ENCODE data around the gene SERPINB1.

Gene SERPINB1

DNA sequence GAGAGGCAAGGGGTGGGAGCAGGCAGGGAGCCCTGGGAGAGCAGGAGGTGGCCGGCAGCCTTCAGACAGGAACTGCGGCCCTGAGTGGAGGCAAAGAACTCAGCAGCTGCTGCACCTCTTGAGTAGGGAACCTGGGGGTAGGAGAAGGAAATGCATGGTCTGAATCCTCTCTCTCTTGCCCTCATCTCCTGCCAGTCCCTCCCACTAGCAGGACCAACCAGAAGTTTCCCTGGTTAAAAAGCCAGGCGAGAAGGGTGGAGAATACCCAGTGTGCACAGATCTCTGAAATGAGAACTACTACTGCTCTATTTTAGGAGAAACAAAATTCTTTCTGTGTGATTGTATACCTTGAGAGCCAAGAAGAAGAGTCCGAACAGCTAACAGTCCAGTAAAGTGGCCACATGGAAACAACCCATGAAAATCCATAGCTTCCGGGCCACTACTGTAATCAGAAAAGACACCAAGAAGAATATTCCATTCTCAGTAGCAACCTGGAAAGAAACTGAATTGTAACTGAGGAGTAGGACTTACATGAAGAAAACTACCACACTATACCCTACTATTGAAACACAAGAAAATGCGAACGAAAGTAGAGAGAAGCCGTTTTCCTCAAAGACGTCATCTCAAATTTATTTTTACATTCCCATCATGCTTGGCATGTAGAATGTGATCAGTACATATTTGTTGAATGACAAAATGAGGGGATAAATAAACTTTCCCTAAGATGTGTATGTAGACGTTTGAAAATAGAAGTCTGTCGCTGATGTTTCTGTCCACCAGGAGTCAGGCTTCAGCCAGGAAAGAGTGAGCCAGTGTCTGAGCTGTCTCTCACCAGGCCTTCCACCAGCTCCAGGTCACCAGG is 50.8 kb downstream of the SERPINB1 start:
- DNase-seq, result peak; percentile 60 to 74

GRCh38 chr6:2786269-2786668 is 55.4 kb downstream of the SERPINB1 start:
- no peak for DNase-seq

DNA sequence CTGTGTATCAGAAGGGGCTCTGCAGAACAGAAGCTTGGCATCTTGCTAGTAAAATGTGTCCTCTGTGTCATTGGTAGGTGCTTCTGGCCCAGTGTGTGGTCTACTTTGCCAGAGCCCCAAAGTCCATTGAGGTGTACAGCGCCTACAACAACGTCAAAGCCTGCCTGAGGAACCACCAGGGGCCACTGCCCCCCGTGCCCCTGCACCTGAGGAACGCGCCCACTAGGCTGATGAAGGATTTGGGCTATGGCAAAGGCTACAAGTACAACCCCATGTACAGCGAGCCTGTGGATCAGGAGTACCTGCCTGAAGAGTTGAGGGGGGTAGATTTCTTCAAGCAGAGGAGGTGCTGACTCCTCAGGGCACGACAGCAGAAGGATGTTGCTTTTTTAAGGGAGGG is 56.7 kb downstream of the SERPINB1 start:
- DNase-seq, result no peak

GRCh38 chr6:2784061-2784460 is 57.6 kb downstream of the SERPINB1 start:
- DNase-seq, result no peak

GRCh38 chr6:2783188-2783963 is 58.3 kb downstream of the SERPINB1 start:
- no peak for DNase-seq

GRCh38 chr6:2782825-2783187 is 58.9 kb downstream of the SERPINB1 start:
- DNase-seq, result no peak

DNA sequence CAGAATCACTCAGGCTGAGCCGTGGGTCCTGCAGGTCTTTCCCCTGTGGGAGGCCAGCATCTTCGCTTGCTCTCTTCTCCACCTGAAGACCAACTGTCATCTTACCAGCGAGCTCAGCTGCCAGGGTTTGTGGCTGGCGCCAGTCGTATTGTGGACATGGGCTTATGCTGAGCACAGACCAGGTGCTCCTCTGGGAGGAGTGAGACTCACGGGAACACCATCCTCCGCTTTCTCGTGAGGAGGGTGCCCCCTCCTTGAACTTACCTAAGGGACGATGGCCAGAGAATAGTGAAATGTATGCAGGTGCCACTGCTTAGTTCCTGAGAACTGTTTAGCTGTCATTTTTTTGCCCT is 59.3 kb downstream of the SERPINB1 start:
- no peak for DNase-seq
